ENCODE results near the gene MOV10L1.
A peak's percentile ranks its signal among the peaks of the same experiment; 100 is the strongest.
"Not testable (repeated sequence)": the region's sequence is repeated elsewhere in the genome, so short reads cannot be mapped to it uniquely, and the experiment has no call there.

The MOV10L1 gene

GRCh38 chr22:50157709-50158375, 68.0 kb downstream of the MOV10L1 start:
- no peak for DNase-seq (ENCODE audit: low read depth in 2 of 2)

GRCh38 chr22:50160947-50161346, 71.1 kb downstream of the MOV10L1 start:
- no peak for DNase-seq (ENCODE audit: low read depth in 2 of 2)

DNA sequence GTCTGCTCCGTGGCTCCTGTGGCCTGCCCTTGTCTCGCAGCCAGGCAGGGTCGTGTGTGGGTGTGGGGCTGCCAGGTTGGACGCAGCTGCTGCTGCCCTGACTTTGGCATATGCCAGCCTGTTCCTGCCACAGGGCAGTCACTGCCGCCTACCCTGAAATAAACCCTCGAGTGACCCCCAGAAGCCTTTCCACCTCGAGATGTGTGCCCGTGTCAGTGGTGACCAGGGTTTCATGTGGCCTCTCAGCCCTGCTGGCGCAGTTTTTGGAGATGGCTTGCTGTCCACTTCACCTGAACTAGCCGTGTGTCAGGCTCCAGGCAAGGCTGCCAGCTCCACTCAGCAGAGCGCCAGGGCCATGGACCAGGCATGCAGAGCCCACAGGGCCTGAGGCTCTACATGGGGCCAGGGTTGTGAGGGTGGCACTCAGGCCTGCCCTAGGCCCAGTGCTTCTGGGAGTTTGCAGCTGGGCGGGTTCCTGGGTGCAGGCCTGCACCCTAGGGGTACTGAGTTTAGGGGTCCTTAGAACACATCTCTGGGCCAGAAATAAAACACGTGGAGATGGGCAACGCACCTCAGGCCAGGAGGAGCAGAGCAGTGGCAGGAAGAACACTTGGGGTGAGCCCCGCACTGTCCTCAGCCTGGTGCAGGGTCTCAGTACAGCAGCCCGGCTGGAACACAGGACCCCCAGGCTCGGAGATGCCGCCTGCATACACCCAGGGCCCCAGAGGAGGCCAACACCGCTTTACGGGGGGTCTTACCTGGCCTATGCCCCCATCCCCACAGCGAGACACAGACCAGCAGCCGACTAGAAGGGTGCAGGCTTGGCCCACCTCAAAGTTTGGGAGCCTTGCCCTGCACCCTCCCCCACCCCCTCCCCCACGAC, 71.9 kb downstream of the MOV10L1 start:
- no peak for DNase-seq (ENCODE audit: low read depth in 2 of 2)

DNA sequence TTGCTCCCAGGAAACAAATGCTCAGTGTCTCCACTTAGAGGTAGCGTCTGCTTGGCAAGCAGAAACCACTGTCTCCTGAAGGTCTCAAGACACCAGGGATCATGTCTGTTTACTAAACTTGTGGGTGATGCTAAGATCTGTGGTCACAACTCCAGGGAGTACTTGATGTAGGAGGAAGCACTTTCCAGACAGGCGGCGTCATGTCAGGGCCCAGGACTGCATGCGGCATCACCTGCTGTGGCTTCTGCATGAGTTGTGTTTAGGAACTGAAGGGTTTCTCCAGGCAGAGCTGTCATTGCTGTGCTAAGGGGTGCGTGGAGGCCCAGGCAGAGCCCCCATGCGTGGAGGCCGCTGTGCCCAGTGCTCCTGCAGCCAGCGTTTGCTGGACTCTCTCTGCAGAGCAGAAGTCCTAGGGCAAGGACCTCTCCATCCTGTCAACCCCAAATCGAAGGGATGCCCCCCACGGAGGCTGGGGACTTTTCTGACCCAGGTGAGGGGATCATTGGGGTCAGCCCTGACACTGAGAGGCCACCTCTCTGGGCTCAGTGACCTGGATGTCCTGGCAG, 72.7 kb downstream of the MOV10L1 start:
- no peak for DNase-seq (ENCODE audit: low read depth in 2 of 2)

- DNase-seq (ENCODE audit: low read depth in 2 of 2): no peak
Measured at GRCh38 chr22:50165436-50166123, 75.8 kb downstream of the MOV10L1 start.

GRCh38 chr22:50167689-50168489, 78.1 kb downstream of the MOV10L1 start:
- DNase-seq (ENCODE audit: low read depth in 2 of 2): no peak

GRCh38 chr22:50168490-50169180, 78.8 kb downstream of the MOV10L1 start:
- DNase-seq (ENCODE audit: low read depth in 2 of 2): not testable (repeated sequence)

DNA sequence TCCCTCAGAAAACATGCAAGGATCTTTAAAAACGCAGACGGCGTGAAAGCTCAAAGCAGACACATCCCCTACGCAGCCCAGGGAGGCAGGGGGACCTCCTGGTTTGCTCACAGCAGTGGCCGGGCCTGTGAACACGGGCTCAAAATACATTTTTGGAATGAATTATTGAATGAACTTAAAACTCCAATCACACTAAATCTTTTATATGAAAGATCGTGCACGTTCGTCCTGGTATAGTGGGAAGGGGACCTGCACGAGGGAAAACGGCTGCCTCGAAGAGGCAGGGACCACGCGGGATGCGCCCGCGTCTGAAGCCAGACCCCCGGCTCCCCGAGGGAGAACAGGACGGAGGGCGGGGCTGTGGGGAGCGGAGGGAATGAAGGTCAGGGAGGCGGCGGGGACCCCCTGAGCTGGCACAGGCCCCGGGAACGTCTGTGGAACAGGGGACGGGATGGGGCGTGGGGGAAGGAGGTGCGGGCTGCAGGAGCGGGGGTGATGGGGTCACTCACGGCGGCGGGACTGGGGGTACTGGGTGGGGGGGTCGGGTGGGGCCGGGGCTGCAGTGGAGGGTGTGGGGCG, 79.5 kb downstream of the MOV10L1 start:
- DNase-seq (ENCODE audit: low read depth in 2 of 2): no peak

- peak; percentile 29 to 47 for DNase-seq (ENCODE audit: low read depth in 2 of 2)
Measured at GRCh38 chr22:50169774-50170341, 80.1 kb downstream of the MOV10L1 start.

- DNase-seq (ENCODE audit: low read depth in 2 of 2): no peak
Measured at GRCh38 chr22:50170453-50171318, 80.9 kb downstream of the MOV10L1 start, which contains the start of gene PANX2. Gene PANX2, plus strand, starts transcription at chr22:50170731. Its CDS starts 0 bp downstream, at chr22:50170731.

DNA sequence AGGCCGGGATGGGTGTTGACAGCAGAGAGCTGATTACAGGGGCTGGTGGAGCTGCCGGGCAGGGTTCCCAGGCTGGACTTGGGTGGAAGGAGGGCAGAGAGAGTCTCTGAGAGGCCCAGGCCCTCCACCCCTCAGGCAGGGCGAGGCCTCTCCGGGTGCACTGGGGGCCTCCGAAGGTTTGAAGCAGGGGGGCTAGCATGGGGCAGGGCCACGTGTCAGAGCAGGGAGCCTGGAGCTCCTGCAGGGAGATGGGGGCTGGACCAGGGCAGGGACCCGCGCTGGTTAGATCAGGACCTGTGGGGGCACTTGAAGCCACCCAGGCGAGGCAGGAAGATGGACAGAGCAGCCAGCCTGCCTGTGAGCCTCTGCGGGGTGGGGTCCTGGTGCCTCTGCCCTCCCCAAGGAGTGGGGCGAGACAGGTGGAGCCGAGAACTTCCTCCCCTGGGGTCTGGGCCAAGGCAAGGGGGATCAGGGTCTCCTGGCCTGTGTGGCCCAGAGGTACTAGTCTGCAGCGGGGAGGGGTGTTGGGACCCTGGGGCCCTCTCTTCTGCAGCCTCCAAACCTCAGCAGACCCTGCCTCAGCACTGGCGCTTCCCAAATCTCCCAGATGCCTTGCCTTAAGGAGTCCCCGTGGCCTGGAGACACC, 81.6 kb downstream of the MOV10L1 start:
- no peak for DNase-seq (ENCODE audit: low read depth in 2 of 2)

GRCh38 chr22:50171965-50172421, 82.2 kb downstream of the MOV10L1 start:
- no peak for DNase-seq (ENCODE audit: low read depth in 2 of 2)

DNA sequence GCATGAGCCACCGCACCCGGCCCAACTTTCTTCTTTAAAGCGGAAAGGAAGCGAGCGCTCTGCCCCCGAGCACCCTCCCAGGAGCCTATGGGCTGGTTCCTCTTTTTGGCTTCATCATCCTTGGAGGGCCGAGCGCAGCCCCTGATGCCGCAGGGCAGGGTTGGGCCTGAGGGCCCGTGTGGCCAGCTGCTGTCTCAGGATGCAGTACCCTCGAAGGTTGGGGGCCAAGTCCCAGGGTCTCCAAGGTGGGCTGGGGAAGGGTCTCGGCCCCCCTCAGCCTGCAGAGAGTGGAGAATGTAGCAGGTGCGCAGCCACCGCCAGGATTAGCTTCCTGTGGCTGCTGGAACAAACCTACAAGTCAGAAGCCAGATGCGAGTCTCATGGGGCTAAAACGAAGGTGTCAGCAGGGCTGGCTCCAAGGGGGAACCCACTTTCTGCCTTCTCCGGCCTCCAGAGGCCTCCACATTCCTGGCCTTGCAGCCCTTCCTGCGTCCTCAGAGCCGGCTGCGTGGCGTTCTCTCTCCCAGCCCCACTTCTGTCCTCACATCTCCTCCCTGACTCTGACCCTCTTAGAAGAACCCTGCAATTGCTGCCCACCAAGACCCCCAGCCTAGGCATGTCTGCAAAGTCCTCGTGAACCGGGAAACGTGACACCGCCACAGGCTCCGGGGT, 83.6 kb downstream of the MOV10L1 start:
- no peak for DNase-seq (ENCODE audit: low read depth in 2 of 2)

GRCh38 chr22:50173983-50174355, 84.2 kb downstream of the MOV10L1 start:
- no peak for DNase-seq (ENCODE audit: low read depth in 2 of 2)

- no peak for DNase-seq (ENCODE audit: low read depth in 2 of 2)
Measured at GRCh38 chr22:50174382-50175190, 84.8 kb downstream of the MOV10L1 start.

GRCh38 chr22:50175191-50175461, 85.3 kb downstream of the MOV10L1 start:
- DNase-seq (ENCODE audit: low read depth in 2 of 2): no peak
